GM19240 (cell line): ENCODE measurements around the gene SNAPC1.
"Not testable (repeated sequence)": the region's sequence is repeated elsewhere in the genome, so short reads cannot be mapped to it uniquely, and the experiment has no call there.

Source experiments
- DNase-seq: peaks from one replicate; pipeline ENCODE4 v3.0.0; 2011; ENCODE audit warnings: low spot score; ENCODE audit not compliant: insufficient read length

The SNAPC1 gene

GRCh38 chr14:61761959-61762786, at the start of gene SNAPC1:
SNAPC1 (plus strand) TSS chr14:61762420; CDS start chr14:61762461, 41 bp downstream.
- DNase-seq = peak; percentile 94

DNA sequence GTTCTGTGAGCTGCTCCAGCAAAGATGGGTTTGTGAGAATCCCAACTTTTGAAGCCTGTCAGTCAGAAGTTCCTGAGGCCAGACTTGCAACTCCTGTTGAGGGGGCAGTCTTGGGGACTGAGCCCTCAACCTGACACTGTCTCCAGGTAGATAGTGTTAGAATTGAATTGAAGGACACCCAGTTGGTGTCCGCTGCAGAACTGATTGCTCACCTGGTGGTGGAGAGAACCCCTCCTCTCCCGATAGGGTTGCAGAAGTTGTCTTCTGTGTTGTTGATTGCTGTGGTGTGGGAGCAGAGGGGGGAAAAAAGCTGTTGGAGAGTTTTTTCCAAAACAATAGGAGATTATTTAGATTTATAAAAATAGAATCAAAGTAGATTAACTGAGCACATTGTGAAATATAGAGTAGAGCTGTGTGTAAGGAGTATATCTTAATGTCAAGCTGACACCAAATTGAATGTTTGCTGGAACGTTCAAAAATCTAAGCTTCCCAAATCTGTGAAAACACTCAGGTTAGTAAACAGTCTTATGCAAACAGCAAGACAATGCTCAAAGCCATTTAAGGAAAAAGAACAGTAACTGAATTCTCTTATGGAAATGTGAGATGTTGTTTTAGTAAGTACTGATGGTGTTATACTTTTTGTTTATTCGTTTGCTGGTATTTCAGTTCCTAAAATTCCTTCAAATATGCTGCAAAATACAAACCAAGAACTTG, 48.3 kb upstream of the SNAPC1 start:
- no peak for DNase-seq

GRCh38 chr14:61716956-61717355, 45.3 kb upstream of the SNAPC1 start:
- no peak for DNase-seq

DNA sequence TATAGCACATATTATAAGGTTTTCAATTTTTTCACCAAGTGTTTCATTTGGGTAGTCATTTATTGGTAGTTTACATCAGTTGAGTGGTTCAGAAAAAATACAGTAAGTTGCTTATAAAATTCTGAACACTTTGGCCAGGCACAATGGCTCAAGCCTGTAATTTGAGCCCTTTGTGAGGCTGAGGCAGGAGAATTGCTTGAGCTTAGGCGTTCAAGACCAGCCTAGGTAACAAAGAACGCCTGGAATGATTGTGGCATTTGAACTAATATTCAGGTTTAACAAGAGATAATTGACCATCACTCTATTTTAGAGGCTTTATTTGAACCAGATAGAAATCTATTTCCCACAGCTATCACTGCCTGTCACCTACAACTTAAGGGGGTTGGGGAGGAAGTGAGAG, 44.2 kb upstream of the SNAPC1 start:
- no peak for DNase-seq

DNA sequence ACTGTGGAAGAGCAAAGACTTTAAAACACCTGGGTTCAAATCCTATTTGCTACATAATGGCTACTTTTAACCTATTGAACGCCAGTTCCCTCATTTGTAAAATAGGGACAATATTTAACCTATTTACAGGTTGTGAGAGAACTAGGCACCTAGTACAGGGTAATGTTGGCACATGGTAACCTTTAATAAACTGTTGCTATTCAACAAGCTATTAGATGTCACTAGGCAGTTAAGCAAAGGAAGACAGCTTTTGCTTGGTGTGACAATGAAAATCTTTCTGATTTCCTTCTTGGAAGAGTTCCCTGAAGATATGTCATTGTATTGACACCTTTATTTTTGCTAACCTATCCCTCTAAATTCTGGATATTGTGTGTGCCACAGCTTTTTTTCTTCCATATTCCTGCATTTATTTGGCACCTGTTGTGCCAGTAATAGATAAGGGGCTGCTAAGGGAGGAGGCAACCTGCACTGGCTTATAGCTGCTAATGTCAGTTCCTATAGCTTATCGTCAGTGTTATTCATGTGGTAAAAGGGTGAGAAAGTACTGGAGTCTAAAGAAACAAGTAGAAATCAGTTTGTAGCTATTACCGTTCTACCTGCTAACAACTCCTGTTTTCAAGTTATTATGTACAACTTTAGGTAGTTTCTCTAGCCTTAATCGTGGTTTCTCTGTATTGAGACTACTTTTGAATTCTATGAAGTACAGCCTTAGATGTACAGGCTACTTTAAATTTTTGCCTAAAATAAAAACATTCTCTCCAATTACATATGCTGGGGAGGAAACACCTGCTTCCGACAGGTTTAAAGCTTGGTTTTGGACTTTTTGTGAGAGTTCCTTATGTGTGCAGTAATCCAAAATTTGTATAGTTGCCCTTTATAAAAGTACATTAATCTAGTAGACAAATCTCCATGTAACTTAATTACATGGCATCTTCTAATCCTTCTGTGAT, 42.6 kb upstream of the SNAPC1 start:
- no peak for DNase-seq

GRCh38 chr14:61720294-61720661, 41.9 kb upstream of the SNAPC1 start:
- DNase-seq = no peak

- no peak for DNase-seq
These were observed 41.5 kb upstream of the SNAPC1 start for GRCh38 chr14:61720741-61721140.

DNA sequence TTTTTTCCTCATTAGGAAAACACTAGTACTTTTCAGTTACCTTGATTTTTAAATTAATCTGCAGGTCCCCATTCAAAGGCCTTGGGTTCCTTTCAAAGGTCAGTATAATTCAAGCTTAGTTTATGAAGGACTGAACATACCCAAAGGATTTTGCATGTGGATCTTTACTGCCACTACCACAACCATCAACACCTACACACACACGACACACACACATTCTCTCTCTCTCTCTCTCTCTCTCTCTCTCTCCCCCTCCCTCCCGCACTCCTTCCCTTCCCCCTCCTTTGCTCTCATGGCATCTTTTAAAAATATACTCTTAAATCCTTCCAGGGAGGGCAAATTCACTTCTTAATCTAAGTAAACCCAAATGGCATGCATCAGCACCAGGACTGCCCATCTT, 38.1 kb upstream of the SNAPC1 start:
- DNase-seq = no peak

- DNase-seq = no peak
These were observed 35.2 kb upstream of the SNAPC1 start for GRCh38 chr14:61726778-61727658.

- DNase-seq = no peak
These were observed 31.4 kb upstream of the SNAPC1 start for GRCh38 chr14:61730756-61731373.

DNA sequence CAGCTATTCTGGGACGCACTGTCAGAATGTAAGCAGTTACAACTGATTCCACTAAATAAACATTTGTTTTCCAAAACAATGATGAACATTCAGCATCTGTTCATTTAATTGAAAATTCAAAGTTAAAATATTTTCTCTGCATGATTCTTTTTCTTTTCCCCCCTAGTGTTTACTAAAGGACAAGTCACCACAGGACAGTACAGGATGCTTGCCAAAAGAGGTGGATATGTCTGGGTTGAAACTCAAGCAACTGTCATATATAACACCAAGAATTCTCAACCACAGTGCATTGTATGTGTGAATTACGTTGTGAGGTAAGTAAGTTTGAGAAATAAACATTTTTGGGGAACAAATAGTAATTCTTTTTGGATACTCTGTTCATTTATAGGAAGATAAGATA, 28.2 kb upstream of the SNAPC1 start:
- no peak for DNase-seq

DNA sequence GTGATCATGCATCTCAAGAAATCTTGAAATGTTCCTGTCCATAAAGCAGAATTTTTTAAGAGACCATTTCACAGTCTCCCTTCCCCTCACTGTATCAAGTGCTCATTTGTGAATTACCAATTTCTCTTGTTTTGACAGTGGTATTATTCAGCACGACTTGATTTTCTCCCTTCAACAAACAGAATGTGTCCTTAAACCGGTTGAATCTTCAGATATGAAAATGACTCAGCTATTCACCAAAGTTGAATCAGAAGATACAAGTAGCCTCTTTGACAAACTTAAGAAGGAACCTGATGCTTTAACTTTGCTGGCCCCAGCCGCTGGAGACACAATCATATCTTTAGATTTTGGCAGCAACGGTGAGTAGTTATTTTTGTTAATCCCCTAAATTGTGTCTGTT, 25.5 kb upstream of the SNAPC1 start:
- DNase-seq = no peak

DNA sequence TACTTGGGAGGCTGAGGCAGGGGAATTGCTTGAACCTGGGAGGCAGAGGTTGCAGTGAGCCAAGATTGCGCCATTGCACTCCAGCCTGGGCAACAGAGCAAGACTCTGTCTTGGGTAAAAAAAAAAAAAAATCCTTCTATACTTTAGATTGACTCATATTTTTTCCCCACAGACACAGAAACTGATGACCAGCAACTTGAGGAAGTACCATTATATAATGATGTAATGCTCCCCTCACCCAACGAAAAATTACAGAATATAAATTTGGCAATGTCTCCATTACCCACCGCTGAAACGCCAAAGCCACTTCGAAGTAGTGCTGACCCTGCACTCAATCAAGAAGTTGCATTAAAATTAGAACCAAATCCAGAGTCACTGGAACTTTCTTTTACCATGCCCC, 24.3 kb upstream of the SNAPC1 start:
- DNase-seq = no peak

DNA sequence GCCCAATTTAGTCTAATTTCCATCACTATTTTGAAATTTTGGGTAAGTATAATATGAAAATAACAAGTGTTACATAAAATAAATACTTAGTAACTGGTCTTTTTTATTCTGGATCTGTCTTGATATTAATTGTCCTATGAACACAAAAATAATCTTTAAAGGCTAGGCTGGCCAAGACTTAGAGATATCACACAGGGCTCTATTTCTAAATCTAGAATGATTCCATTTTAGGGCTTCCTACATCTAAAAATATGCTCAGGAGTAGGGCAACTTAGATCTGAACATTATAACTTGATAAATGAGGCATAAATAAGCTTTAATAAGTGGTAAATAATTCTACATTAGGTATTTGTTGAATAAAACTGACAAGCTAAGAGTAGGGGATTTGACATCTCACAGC, 23.1 kb upstream of the SNAPC1 start:
- no peak for DNase-seq

DNA sequence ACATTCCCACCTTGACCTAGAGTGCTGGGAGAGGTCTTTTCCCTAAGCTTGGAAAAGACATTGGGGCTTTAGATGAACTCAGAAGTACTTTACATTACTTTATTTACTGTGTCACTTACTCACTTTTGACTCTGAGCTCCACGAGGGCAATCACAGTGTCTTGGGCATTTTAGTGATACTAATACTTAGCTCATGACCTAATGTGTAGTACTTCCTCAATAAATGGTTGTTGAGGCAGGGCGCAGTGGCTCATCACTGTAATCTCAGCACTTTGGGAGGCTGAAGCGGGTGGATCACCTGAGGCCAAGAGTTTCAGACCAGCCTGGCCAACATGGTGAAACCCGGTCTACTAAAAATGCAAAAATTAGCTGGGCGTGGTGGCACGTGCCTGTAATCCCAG, 19.8 kb upstream of the SNAPC1 start:
- DNase-seq = no peak

DNA sequence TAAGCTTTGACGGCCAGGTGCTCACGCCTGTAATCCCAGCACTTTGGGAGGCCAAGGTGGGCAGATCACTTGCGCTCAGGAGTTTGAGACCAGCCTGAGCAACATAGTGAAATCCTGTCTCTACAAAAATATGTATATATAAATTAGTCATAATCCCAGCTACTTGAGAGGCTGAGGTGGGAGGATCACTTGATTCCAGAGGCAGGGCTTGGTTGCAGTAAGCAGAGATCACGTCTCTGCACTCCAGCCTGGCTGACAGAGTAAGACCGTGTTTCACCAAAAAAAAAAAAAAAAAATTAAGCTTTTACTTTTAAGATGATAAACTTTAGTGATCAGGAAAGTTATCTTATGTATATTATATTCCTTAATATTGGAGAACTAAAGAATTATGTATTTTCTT, 18.0 kb upstream of the SNAPC1 start:
- DNase-seq = no peak

- DNase-seq = not testable (repeated sequence)
These were observed 15.9 kb upstream of the SNAPC1 start for GRCh38 chr14:61746346-61746745.

- no peak for DNase-seq
These were observed 15.3 kb upstream of the SNAPC1 start for GRCh38 chr14:61746881-61747280.

DNA sequence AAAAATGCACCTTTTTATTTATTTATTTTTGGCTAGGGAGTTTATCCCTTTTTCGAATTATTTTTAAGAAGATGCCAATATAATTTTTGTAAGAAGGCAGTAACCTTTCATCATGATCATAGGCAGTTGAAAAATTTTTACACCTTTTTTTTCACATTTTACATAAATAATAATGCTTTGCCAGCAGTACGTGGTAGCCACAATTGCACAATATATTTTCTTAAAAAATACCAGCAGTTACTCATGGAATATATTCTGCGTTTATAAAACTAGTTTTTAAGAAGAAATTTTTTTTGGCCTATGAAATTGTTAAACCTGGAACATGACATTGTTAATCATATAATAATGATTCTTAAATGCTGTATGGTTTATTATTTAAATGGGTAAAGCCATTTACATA, 14.9 kb upstream of the SNAPC1 start:
- DNase-seq = no peak

DNA sequence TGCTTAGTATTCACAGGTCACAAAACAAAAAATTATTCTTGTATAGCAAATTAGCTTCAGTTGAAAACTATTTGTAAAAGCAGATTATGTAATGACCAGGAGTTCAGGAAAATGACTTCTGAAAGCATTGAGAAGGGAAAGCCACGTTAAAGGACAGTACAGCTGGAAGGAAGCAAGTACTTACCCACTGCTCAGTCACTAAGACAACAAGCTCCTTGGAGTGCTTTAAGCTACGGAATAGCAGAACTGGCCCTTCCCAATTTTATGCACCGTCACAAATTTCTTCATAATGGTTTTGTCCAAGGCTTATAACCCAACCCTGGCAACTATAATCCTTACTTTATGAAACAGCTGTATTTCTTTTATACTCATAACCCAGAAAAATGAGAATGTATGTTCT, 13.0 kb upstream of the SNAPC1 start:
- DNase-seq = no peak
